Progenitor cell of endocrine pancreas (in vitro differentiated cells): ENCODE data around the gene FNBP1L. TPM values are rescaled to one million over a fixed set of nuclear protein-coding genes. Genes with fewer than 3 reads are reported as not detected.

Experiments used
- DNase-seq: peaks from one replicate; pipeline ENCODE4 v3.0.0; 2021; ENCODE audit warnings: low spot score; ENCODE audit not compliant: unreplicated experiment
- H3K27ac Mint-ChIP-seq: 2 replicates; pipeline ENCODE4 v1.8.0; 2021; ENCODE audit warnings: mild to moderate bottlenecking, moderate library complexity, mixed read lengths
- H3K27me3 Mint-ChIP-seq: 2 replicates; pipeline ENCODE4 v1.8.0; 2021; ENCODE audit warnings: mixed read lengths
- H3K36me3 Mint-ChIP-seq: 2 replicates; pipeline ENCODE4 v1.8.0; 2022; ENCODE audit warnings: mixed read lengths; ENCODE audit not compliant: insufficient read depth
- H3K4me1 Mint-ChIP-seq: 2 replicates; pipeline ENCODE4 v1.8.0; 2021; ENCODE audit warnings: low read depth, mixed read lengths
- H3K4me3 Mint-ChIP-seq: 2 replicates; pipeline ENCODE4 v1.8.0; 2021; ENCODE audit warnings: low read depth, mild to moderate bottlenecking, moderate library complexity, mixed read lengths
- H3K9me3 Mint-ChIP-seq: 2 replicates; pipeline ENCODE4 v1.8.0; 2021; ENCODE audit warnings: low read depth, mixed read lengths
- total RNA-seq: library from RNA; stranded (reverse); gene quantifications from 2 replicates; pipeline ENCODE4 v1.2.1, GENCODE V29; 2021
- TF ChIP-seq, protein P1 (sequence below): fragments of 200-600 bp; sonication (generic); IDR thresholded peaks from one replicate; pipeline ENCODE4 v1.5.0; 2021; ENCODE audit warnings: antibody characterized with exemption, mild to moderate bottlenecking; ENCODE audit not compliant: unreplicated experiment

Gene FNBP1L
- total RNA-seq, 1 donor from 2014 or later: 136 TPM

DNA sequence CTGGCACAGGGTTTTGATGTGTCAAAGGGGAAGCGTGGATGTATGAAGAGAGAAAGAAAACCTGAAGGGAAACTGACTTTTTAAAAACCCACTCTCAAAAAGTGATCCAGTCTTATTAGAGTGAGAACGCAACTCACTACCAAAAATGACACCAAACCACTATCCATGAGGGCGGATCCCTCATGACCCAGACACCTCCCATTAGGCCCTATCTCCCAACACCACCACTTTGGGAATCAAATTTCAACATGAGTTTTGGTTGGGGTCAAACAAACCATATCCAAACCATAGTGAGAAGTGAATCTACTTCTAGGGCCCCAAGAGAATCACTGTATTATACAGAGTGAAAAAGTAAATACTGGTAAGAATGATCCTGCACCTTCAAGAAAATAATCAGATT, 53.5 kb downstream of the FNBP1L start:
- no peak overlapping the region for H3K4me3 Mint-ChIP-seq
- TF ChIP-seq, protein P1, sequence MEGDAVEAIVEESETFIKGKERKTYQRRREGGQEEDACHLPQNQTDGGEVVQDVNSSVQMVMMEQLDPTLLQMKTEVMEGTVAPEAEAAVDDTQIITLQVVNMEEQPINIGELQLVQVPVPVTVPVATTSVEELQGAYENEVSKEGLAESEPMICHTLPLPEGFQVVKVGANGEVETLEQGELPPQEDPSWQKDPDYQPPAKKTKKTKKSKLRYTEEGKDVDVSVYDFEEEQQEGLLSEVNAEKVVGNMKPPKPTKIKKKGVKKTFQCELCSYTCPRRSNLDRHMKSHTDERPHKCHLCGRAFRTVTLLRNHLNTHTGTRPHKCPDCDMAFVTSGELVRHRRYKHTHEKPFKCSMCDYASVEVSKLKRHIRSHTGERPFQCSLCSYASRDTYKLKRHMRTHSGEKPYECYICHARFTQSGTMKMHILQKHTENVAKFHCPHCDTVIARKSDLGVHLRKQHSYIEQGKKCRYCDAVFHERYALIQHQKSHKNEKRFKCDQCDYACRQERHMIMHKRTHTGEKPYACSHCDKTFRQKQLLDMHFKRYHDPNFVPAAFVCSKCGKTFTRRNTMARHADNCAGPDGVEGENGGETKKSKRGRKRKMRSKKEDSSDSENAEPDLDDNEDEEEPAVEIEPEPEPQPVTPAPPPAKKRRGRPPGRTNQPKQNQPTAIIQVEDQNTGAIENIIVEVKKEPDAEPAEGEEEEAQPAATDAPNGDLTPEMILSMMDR: no peak
- H3K27ac Mint-ChIP-seq: no peak overlapping the region
- no peaks in the 10 kb centered on the region for H3K27me3 Mint-ChIP-seq
- peaks cover 26% of the 10 kb centered on the region for H3K4me1 Mint-ChIP-seq
- H3K36me3 Mint-ChIP-seq: peaks cover 24% of the 10 kb centered on the region
- no peak for DNase-seq
- no peaks in the 10 kb centered on the region for H3K9me3 Mint-ChIP-seq

DNA sequence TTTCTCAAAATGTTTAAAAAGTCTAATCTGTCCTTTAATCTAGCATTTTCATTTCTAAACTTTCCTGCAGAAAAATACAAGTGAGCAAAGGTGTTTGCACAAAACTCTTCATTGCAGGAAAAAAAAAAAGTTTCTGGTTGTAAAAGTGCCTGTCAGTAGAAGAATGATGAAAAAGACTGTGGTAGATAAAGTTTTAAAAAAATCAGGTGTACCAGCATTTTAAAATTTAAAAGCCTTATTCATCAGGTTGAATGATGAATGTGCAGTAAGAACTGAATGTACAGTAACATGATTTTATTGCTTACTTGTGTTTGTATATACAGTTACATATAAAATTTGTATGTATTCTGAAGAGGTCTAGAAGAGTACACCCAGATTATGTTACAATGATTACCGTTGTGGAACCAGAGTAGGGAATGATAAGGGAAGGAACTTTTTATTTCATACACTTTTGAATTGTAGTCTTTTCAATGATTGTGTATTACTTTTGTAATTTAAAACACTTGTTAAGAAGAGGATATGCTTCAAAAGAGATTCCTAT, 54.0 kb downstream of the FNBP1L start:
- H3K4me3 Mint-ChIP-seq: no peak overlapping the region
- peak overlapping the region; percentile 9 for H3K27ac Mint-ChIP-seq

DNA sequence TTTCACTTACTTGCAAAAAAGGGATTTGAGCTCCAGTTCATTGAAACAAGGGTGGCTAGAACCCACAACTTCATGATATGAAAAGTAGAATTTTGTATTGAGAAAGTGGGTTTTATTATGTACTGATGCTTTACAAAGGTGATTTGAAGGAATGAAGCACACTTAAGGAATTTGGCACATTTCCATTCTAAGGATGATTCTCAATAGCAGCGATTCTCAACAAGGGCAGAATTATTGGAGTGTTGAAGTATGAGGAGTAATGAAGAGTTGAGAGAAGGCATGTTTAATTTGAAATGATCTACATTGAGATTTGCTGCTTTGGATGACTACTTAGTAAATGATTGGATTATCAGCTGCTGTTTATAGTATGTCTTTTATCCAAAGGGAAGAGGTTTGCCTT, 54.7 kb downstream of the FNBP1L start:
- H3K4me3 Mint-ChIP-seq: no peak overlapping the region
- DNase-seq: no peak
- H3K4me1 Mint-ChIP-seq: peaks cover 26% of the 10 kb centered on the region
- H3K36me3 Mint-ChIP-seq: peaks cover 28% of the 10 kb centered on the region
- H3K27me3 Mint-ChIP-seq: no peaks in the 10 kb centered on the region
- no peak overlapping the region for H3K27ac Mint-ChIP-seq
- TF ChIP-seq, protein P1: no peak
- no peaks in the 10 kb centered on the region for H3K9me3 Mint-ChIP-seq

More for the DNA sequence above, 54.0 kb downstream of the FNBP1L start:
- peaks cover 24% of the 10 kb centered on the region for H3K36me3 Mint-ChIP-seq
- H3K27me3 Mint-ChIP-seq: no peaks in the 10 kb centered on the region
- TF ChIP-seq, protein P1: no peak
- no peak for DNase-seq
- H3K4me1 Mint-ChIP-seq: peaks cover 26% of the 10 kb centered on the region
- no peaks in the 10 kb centered on the region for H3K9me3 Mint-ChIP-seq

DNA sequence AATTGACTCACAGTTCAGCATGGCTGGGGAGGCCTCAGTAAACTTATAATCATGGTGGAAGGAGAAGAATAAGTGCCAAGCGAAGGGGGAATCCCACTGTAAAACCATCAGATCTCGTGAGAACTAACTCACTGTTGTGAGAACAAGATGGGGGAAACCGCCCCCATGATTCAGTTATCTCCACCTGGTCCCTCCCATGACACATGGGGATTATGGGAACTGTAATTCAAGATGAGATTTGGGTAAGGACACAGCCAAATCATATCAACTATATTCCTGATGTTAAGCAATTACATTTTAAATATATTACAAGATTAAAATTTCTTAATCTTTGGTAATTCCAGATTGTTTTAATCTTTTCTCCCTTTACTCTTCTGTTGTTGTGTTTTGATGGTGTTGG, 55.2 kb downstream of the FNBP1L start:
- TF ChIP-seq, protein P1: no peak
- Mint-ChIP-seq H3K27me3 (no peaks in the 10 kb centered on the region), H3K4me3 (no peak overlapping the region), H3K36me3 (peaks cover 29% of the 10 kb centered on the region), H3K27ac (no peak overlapping the region), H3K9me3 (no peaks in the 10 kb centered on the region), H3K4me1 (peaks cover 23% of the 10 kb centered on the region)
- DNase-seq: no peak

DNA sequence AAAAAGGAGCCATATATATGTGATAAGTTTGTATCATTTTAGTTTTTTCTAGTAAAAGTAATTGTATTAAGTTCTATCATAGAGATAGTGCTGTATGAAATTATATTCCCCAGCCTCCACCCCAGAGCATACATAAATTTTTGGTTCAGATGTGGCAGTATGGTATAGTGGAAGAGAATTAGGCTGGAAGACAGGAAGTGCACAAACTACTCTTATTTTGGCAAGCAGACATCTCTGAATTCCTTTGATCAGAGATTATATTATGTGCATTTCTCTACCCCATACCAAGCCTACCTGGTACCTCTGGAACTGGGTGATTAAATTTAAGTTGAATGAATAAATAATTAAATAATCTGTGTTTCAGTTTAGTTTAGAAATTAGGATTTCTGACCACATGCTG, 55.9 kb downstream of the FNBP1L start:
- peaks cover 3% of the 10 kb centered on the region for H3K9me3 Mint-ChIP-seq
- H3K4me1 Mint-ChIP-seq: peaks cover 18% of the 10 kb centered on the region
- DNase-seq: no peak
- H3K27ac Mint-ChIP-seq: no peak overlapping the region
- H3K4me3 Mint-ChIP-seq: no peak overlapping the region
- peaks cover 35% of the 10 kb centered on the region for H3K36me3 Mint-ChIP-seq
- H3K27me3 Mint-ChIP-seq: no peaks in the 10 kb centered on the region
- TF ChIP-seq, protein P1: no peak
